Hematopoietic multipotent progenitor cell treated with erythropoietin and hydrocortisone succinate and interleukin-3 and kit ligand, for 6 days (in vitro differentiated cells): ENCODE results near the gene TCF7.

Source experiments
- DNase-seq: peaks from one replicate; pipeline ENCODE4 v3.0.0-alpha.2; 2015

The TCF7 gene

DNA sequence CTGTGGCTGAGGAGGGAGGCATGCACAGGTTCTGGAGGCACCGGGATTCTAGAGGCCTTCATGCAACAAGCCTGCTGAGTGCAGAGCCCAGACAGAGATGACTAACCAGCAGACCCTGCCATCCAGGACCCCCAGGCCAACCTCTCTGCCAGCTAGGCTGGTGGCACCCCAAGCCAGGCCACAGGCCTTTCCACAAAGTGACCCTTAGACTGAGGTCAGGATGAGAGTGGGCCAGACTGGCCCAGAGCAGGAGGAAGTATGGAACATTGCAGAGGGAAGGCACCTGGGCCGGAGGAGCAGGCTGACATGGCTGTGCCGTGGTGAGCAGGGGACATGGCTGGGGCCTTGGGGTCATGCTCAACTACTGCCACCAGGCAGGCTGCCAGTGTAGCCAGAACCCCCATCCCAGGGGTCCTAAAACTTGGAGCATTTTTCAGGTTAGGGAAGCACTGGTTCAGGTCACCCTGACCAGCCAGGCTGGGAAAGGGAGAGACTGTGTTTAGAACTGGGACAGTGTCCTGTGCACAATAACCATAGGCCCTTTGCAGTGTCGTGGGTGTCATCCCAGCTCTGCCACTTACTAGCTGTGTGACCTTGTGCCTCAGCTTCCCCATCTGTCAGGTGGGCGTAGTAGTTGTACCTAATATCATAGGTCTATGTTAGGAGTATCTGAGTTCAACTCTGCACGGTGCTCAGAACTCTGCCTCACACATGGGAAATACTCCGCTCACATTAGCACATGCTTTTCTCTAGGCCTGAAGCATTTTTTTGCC, 17.3 kb downstream of the TCF7 start:
- DNase-seq = no peak

DNA sequence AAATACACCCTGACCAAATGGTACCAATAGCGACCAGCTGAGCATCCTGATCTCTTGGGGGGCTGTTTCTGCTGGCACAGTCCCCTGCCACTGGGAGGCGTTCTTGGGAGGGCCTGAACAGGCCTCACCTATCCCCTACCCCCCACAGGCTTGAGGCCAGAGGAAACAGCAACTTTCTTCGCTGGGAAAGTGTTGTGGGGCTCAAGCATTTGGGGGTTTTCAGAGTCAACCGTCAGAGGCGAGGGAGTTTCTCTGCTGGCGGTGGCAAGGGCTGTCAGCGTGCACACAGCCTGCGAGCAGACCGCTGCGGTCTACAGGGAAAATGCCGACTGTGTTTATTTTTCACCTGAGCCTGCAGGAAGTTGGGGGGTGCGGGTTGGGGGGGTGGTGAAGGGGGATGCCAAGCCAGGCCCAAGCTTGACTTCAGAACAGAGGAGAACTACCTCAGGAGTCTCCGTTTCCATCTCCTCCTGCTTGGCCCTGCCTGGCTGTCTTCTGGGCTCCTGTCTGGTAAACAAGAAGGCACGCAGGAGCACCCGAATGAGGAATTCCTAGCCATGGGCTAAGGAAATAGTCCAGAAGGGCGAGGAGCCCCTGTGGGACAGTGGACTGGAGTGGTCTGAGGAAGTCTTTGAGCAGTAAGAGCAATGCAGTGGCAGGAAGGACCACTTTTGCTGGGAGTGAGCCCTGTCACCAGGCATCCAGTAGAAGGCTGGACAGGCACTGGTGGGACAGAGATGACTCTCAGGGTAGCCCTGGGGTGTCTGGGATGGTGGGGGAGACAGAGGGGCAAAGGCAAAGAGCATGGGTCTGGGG, 18.1 kb downstream of the TCF7 start:
- DNase-seq = no peak

DNA sequence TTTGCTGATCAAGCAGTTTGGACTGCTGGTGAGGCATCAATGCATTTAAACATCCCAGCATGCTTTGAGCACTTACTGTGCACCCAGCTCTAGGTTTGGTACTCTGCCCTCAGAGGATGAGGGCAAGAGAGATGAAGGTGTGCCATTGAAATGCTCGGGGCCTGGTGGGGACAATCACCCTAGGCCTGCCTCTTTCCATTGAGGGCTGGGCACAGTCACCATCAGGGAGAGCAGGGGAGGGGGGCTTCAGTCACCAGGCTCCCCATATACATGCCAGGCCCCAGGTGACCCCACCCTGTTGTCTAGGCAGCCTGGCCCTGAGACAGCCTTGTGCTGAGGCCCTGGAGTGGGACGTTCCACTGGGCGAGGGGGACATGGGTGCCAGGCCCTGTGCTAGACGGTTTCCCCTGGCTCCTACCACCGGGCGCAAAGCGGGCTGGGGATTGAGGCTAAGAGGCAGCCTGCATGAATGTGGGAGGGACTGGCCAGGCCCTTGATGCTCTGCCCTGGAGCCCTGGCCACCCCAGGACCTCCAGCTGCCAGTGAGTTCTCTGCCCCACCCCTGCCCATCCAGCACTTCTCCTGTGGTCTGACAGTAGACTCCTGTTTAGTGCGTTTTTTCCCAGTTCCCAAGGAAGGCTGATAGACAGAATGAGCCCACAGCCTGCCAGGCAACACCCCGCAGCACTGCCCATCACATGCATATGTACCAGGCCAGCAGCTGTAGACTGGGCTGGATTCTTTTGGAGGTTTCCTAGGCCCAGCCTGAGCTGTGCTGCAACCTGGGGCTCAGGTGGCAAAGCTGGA, 18.9 kb downstream of the TCF7 start:
- DNase-seq = no peak

DNA sequence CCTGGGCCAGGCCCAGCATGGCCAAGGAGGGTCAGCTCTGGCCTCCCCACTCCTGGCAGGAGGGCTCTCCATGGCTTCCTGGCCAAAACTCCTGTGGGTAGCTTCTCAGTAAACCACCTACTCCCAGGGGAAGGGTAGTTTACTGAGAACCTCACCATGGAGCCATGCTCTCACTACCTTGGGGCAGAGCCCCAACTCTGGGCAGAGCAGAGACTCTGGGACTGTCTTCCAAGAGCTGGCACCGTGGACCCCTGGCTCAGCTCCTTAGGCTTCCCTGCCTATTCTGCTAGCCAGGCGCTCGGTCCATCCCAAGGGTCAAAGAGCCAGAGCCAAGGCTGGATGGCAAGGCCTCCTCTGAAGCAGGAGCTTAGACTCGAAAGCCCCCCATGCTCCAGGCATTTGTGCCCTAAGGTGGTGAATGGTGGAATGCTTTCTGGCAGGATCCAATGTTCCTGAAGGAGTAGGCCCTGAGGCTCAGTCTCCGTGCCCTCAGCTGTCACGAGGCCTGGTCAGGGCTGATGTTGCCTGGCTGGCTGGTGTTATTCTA, 19.6 kb downstream of the TCF7 start:
- DNase-seq = no peak

DNA sequence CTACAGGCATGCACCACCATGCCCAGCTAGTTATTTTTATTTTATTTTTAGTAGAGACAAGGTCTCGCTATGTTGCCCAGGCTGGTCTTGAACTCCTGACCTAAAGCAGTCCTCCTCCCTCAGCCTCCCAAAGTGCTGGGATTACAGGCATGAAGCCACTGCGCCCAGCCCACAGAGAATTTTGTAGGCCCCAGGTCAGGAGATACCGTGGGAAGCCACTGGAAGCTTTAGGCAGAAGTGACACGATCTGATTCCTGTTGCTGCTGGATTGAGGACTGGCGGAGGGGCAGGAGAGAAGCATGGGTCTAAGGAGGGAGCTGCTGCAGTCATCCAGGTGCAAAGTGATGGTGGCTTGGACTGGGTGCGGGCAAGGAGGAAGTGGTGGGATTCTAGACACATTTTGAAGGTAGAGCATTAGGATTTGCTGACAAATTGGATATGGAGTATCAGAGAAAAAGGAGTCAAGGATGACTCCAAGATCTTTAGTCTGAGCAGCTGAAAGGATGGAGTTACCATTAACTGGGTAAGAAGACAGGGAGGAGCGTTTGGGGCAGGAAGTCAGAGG, 20.7 kb downstream of the TCF7 start:
- DNase-seq = no peak

DNA sequence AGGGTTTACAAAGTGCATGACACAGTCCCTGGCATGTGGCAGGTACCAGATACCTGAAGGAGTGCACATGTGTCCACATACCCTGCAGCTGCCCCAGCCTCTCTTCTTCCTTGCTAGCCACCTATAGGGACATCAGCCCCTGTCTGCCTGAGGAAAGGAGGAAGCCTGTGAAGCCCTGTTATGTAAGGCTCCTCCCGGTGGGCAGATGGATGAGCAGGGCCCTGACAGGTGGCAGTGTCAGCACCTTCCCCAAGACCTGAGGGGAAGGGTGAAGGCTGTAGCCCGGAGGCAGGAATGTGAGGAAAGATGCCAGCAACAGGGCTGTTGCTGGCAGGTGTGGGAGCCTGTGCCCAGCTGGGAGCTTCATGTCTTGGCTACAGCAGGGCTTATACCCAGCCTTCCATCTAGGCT, 21.7 kb downstream of the TCF7 start:
- no peak for DNase-seq

DNA sequence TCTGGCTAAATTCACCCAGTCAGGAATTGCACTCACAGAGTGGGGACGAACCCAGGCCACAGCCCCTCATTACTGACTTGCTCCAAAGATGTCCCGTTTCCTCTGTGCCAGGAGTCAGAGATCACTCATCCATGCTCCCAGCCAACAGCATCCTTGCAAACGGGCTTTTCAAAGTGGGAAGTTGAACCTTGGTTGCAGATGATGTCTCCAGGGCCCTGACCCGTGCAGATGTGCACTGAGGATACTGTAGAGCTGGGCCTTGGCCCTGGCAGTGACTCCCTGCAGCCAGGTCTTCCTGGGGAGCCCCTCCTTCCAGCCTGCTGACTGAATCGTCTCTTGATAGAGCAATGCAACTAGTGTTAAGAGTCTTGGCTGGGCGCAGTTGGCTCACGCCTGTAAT, 22.3 kb downstream of the TCF7 start:
- no peak for DNase-seq

DNA sequence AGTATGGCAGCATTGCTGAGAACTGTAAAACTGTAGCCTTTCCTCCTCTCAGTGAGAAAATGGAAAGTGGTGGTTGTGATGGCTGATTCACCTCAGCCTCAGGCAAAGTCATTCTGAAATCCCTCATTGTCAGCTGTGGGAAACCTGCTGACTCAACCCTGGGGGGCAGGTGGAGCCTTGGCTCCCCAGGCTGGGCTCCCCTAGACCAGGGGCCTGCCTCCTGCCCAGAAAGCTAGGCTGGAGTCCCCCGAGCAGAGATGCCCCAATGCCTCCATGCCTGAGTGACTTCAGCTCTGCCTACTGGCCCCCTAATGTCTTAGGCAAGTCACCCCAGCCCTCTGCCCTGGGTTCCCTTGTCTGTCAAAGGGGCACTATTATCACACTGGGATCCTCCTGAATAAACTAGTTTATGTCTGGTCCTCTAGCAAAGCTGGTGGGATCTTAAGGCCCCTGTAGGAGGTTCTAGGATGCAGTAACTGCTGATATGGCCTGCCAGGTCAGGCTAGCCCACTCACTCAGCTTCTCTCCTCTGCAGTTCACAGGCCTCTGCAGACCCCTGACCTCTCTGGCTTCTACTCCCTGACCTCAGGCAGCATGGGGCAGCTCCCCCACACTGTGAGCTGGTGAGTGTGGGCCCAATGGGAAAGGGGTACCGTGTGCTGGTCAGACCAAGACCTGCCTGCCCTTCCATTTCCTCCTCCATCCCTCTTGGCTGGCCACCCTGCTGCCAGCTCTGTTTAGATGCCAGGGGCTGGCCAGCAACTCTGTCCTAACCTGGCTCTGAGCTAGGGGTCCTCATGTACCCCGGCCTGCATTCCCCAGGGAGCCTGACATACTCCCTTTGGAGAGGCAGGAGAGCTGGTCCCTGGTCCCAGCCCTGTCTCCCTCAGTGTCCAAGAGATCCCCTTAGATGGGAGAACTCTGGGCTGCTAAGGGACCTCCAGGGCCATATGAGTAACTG, 24.2 kb downstream of the TCF7 start:
- no peak for DNase-seq

DNA sequence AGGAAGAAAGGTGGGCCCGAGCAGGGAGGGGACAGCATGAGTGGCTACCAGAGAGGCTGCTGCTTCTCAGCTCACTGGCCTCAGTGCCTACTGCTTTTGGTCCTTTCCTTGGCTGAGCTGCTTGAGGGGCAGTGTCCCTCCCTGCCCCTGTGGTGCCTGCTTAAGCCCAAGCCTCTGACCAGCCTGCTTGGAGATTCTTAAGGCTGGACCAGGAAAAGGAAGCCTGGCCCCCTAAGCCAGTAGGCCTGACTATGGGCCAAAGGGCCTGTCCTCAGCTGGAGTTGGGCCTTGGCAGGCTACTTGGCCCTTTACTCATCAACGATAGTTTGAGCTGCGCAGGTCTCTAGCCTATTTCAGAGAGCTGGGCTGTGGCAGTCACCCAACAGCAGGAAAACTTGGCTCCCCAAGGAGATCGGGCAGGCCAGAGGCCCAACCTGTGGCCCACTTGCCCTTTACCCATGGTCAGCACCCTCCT, 24.9 kb downstream of the TCF7 start:
- DNase-seq = no peak

DNA sequence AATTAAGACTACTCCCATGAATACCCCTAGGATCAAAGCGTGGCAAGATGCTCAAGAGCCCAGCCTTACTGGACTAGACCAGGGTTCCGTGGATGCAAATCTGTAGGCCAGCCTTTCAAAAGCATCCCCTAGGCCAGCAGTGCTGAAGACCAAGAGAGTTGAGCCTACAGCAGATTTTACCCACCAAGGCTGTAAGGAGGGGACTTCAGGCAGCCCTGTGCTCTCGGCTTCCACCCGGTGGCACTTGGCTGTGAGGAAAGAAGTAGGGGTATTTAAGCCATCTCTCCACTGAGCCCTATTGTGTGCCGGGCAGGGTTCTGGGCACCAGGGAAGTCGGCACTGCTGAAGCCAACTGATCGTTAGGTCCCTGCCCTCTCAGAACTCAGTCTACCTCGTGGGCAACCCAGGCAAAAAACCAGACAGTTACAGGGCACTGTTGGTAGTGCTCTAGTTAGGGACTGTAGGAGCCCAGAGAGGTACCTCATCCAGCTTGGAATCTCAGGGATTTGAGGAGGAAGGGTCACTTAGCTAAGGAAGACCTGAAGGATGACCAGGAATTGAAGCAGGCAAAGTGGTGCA, 25.5 kb downstream of the TCF7 start:
- no peak for DNase-seq

DNA sequence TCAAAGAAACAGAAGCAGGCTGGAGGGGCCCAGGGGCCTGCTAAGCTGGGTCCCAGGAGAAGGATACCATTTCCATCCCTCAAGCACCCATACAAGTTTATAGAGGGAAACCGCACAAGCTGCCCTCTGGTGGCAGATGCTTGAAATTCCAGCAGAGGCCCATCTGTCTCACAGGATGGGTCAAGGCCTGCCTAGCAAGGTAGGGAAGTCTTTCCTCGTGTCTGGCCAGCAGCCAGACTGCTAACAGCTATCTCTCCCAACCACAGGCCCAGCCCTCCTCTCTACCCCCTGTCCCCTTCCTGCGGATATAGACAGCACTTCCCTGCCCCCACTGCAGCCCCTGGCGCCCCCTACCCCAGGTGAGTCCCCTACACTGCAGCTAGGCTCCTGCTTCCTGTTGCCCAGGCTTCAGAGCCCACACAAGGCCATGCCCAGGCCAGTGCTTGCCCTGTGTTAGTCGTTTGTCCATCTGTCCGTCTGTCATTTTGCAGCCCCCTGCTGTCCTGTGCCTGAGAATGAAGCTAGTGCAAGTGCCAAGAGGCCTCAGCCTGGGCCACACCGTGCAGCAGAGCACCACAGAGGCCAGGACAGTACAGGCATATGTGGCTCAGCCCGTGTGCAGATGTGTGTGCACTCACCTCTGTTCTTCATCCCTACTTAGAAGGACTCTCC, 26.2 kb downstream of the TCF7 start:
- DNase-seq = peak; percentile 95

DNA sequence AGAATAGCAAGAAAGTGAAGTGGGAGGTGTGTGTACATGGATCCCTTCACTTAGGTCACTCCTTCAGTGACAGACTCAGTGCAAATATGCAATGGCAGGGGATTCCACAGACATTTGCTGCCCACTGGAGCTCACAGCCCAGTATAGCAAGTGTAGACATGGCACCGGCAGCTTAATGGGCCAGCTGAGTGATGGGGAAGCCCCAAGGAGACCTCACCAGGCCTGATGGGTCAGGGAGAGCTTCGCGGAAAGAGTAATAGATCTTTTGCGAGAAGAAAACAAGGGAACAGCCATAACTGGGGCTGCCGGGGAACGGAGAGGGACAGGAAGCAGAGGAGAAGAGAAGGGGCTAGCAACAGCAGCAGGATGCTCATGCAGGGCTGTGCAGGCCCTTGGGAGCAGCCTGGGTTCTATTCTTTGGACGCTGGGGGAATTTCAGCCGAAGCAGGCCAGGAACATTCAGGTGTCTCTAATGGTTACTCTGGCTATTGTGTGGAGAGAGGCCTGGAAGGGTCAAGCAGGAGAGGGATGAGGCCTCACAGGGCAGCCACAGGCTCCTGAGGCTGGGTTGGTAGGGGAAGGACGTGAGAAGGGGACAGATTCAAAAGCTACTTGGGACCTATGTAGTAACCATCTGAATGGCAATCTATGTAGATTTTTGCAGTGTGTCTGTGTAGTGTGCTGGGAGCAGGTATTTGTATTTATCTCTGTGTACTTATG, 27.0 kb downstream of the TCF7 start:
- peak; percentile 34 for DNase-seq

DNA sequence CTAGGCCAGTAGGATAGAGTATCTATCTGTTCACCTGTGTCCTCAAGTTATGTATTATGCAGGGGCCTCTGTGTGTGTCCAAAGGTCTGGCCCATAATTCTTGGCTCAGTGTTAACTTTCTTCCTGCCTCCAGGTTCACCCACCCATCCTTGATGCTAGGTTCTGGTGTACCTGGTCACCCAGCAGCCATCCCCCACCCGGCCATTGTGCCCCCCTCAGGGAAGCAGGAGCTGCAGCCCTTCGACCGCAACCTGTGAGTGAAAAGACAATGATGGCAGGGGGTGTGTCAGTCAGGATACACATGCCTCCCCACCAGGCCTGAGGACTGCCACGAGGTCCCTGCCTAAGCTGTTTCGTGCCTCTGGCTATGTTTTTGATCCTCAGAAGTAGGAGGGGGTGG, 27.6 kb downstream of the TCF7 start:
- DNase-seq = no peak

DNA sequence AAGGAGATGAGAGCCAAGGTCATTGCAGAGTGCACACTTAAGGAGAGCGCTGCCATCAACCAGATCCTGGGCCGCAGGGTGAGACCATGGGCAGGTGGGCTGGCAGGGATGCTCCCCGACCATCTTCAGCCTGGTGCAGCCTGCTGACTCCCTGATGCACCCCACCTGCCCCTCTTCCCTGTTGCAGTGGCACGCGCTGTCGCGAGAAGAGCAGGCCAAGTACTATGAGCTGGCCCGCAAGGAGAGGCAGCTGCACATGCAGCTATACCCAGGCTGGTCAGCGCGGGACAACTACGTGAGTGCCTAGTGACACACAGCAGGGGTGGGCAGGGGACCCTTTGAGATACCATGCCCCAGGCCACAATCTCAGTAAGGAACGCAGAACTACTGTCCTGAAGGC, 28.3 kb downstream of the TCF7 start:
- DNase-seq = no peak

DNA sequence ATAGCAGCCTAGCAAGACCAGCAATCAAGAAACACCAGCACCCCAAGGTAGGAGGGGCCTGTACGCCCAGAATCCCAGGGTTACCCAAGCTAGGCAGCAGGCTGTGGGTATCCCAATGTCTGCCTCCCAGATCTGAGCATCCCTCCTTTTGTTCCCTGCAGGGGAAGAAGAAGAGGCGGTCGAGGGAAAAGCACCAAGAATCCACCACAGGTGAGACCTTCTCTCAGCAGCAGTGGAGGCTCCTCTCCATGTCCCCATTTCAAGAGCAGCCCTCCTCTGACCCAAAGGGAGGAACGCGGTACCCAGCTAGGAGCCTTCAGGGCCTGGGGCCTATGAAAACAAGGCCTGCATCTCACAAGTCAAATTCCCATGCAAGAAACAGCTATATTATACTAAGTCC, 28.9 kb downstream of the TCF7 start:
- DNase-seq = no peak

DNA sequence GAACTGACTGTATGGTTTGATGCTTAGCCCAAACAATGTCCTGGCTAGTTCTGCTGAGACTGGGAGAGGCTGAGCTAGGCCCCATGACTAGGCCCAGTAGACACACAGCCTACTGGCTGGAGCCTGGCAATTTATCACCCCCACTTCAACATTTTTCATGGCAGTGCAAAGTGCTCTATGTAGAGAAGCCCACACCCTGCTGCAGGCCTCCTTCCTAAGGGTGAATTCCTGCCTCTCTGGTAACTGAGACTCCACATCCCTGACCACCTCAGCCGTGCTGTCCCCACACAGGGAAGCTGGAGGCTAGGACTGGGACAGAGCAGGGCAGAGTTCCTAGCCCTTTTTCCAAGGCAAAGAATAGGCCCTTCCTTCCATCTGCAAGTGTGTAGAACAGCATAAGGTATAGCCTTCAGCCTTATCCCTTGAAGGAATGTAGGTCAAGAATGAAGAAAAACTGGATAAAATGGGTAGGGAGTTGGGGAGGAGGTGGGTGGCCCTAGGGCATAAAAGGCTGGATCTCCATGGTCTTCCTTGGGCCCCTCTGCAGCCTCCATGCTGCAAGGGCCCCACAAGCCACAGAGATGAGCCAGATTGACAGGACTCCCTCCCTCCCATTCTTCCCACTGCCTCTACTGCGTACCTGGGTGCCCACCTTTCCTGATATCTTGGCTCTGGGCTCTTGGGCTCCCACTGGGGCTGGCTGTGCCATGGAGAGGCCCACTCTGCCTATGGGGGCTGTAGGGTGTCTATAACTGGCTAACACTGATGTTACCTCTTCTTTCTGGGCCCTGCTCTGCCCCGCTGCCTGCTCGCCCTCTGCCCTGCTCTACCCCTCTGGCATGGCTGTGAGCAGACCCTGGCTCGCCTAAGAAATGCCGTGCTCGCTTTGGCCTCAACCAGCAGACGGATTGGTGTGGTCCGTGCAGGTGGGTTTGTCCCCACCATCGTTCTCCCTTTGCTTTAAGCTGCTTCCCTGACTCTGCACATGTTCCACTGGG, 29.8 kb downstream of the TCF7 start:
- no peak for DNase-seq

DNA sequence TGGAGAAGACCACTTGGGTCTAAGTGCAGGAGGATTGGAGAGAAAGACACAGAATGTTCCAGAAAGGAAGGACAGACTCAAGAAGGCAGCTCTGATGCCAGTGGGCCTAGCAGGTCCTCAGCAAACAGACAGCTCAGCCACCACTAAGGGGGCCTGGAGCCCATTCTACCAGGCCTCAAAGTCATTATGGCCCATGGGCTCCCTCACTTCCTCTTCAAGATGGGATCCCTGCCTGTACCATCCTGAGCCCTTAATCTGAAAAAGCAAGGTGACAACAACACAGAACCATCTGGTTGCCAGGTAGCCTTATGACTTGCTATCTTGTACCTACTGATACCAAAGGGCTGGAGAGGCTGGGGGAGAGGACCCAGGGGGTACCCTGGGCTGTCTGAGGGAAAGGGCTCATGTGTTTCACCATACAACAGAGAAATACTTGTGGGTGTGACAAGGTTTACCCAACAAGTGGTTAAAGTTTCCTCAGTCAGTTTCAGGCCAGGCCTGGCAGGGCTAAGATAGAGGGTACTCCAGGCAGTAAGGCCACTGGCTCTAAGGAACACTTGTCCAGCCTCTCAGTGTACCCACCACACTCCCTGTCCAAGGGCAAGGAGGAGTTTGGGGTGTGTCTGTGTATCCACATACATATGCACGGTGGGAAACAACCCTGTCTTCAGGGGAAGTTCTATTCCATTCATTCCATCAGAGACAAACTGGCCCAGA, 30.7 kb downstream of the TCF7 start:
- DNase-seq = no peak
